ENCODE results near the gene GGA2. TPM values are rescaled to one million over a fixed set of nuclear protein-coding genes. Genes with fewer than 3 reads are reported as not detected.

The GGA2 gene
- total and polyA plus RNA-seq, 2 donors, result 42.4 to 59.0 TPM

DNA sequence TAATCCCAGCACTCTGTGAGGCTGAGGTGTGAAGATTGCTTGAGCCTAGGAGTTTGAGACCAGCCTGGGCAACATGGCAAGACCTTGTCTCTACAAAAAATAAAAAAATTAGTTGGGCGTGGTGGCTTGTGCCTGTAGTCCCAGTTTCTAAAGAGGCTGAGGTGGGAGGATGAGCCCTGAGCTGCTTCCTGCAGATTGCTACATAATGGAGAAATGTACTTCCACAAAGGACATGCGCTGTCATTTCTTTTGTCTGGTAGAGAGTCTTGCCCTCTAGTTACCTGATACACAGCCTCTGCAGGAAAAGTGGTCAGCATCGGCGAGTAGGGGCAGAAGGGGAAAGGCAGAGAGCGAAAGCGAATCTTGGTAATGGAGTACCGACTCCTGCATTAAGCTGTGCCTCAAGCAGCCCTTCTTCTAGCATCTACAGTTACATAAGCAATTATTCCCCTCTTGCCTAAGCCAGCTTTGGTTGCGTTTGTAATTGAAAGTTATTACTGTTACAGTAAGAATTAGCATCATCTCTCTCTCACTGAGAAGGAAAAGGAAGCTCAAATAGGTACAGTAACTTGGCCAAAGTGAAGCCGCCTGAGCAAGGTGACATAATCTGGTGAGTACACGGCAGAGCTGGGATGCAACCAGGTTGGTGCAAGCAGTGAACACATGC, 18.5 kb upstream of the GGA2 start:
- peaks cover 21 to 26% of the 10 kb centered on the region in 2 donors for H3K36me3 ChIP-seq (ENCODE audit: control insufficient read depth in 2 of 2, insufficient read depth in 2 of 2, low read length in 1 of 2)
- peaks cover 0 to 9% of the 10 kb centered on the region in 2 donors for H3K4me1 ChIP-seq (ENCODE audit: control insufficient read depth in 2 of 2, insufficient read depth in 2 of 2, low read length in 2 of 2)
- WGBS, result 96% methylated on average over 10 of the region's 10 CpGs
- H3K27me3 ChIP-seq (ENCODE audit: control insufficient read depth in 2 of 2, insufficient read depth in 1 of 2, low read length in 1 of 2), result no peaks in the 10 kb centered on the region
- no peak for DNase-seq (ENCODE audit: low read depth in 6 of 9, low spot score in 9 of 9)
- H3K27ac ChIP-seq (ENCODE audit: low read depth in 1 of 2, low read length in 1 of 2), result peak overlapping the region in 1 of 2 donors; percentile 66
- H3K9me3 ChIP-seq (ENCODE audit: control insufficient read depth in 2 of 2, insufficient read depth in 1 of 2, low read length in 1 of 2), result no peaks in the 10 kb centered on the region
- no peak overlapping the region for H3K4me3 ChIP-seq (ENCODE audit: low read length in 2 of 2)

DNA sequence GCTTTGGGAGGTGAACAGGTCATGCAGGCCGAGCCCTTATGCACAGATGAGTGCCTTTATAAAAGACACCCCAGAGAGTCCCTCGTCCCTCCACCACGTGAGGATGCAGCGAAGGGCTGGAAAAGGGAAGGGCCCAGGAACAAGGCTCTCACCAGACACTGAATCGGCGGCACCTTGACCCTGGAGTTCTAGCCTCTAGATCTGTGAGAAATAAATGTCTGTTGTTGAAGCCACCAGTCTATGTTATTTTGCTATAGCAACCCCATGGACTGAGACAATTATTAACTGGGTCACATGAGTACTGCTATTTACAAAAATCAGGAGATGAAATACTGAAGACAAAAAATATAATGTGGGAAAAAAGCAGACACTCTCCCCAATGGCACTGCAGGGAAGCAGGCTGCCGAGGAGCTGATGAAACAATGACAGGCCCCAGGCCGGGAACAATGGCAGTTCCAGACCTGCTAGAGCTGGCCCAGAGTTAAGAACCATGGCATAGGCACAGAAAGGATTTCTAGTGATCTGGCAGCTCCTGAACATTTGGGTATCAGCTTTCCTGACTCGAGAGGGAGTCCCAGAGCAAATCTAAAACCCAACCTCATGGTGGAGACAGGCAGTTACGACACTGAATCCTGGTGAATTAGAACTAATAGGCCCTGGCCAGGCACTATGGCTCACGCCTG, 17.8 kb upstream of the GGA2 start:
- DNase-seq (ENCODE audit: low read depth in 6 of 9, low spot score in 9 of 9), result no peak
- Histone ChIP-seq H3K4me3 (ENCODE audit: low read length in 2 of 2) (no peak overlapping the region), H3K4me1 (ENCODE audit: control insufficient read depth in 2 of 2, insufficient read depth in 2 of 2, low read length in 2 of 2) (peaks cover 0 to 9% of the 10 kb centered on the region in 2 donors), H3K9me3 (ENCODE audit: control insufficient read depth in 2 of 2, insufficient read depth in 1 of 2, low read length in 1 of 2) (no peaks in the 10 kb centered on the region), H3K27me3 (ENCODE audit: control insufficient read depth in 2 of 2, insufficient read depth in 1 of 2, low read length in 1 of 2) (no peaks in the 10 kb centered on the region), H3K36me3 (ENCODE audit: control insufficient read depth in 2 of 2, insufficient read depth in 2 of 2, low read length in 1 of 2) (peaks cover 16 to 27% of the 10 kb centered on the region in 2 donors), H3K27ac (ENCODE audit: low read depth in 1 of 2, low read length in 1 of 2) (peak overlapping the region in 1 of 2 donors; percentile 55)
- WGBS, result 95% methylated on average over 11 of the region's 11 CpGs

DNA sequence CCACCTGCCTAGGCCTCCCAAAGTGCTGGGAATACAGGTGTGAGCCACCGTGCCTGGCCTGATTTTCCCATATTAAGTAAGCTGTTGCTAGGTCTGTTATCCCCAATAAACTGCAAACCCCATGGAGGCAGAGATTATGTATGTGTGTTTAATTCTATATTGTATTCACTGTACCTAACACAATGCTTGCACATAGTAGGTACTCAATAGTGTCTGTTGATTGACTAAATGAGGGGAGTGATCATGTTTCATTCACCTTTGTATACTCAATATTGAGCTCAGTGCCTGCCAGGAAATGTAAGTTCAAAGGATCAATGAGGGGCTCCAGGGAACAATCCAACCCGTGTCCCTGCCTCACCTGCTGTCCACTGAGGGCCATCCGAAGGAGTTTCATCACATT, 14.6 kb upstream of the GGA2 start:
- Histone ChIP-seq H3K36me3 (ENCODE audit: control insufficient read depth in 2 of 2, insufficient read depth in 2 of 2, low read length in 1 of 2) (peaks cover 12 to 26% of the 10 kb centered on the region in 2 donors), H3K27me3 (ENCODE audit: control insufficient read depth in 2 of 2, insufficient read depth in 1 of 2, low read length in 1 of 2) (no peaks in the 10 kb centered on the region), H3K4me3 (ENCODE audit: low read length in 2 of 2) (no peak overlapping the region), H3K4me1 (ENCODE audit: control insufficient read depth in 2 of 2, insufficient read depth in 2 of 2, low read length in 2 of 2) (peaks cover 0 to 9% of the 10 kb centered on the region in 2 donors), H3K9me3 (ENCODE audit: control insufficient read depth in 2 of 2, insufficient read depth in 1 of 2, low read length in 1 of 2) (no peaks in the 10 kb centered on the region), H3K27ac (ENCODE audit: low read depth in 1 of 2, low read length in 1 of 2) (peak overlapping the region in 1 of 2 donors; percentile 37)
- 99% methylated on average over 3 of the region's 3 CpGs for WGBS
- DNase-seq (ENCODE audit: low read depth in 6 of 9, low spot score in 9 of 9), result no peak

DNA sequence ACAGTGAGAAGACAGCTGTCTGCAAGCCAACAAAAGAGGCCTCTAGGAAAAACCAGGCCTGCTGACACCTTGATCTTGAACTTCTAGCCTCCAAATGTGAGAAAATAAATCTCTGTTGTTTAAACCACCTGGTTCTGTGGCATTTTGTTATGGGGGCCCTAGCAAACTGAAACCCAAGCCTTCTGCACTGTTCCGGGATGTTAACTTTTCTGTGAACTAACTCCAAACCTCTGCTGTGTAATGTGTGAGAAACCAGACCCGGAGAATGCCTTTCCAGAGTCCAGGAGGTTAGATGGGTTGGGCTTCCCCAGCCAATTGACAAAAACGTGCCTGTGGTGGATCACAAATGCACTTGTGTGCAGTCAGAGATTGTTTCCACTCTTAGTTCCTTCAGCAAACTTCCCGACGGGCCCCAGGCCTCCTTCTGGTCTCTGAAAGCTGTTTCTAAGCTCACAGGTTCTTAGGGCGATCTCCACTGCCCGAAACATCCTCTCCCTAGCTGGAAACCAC, 13.6 kb upstream of the GGA2 start:
- peaks cover 8 to 22% of the 10 kb centered on the region in 2 donors for H3K36me3 ChIP-seq (ENCODE audit: control insufficient read depth in 2 of 2, insufficient read depth in 2 of 2, low read length in 1 of 2)
- 93% methylated on average over 7 of the region's 7 CpGs for WGBS
- H3K9me3 ChIP-seq (ENCODE audit: control insufficient read depth in 2 of 2, insufficient read depth in 1 of 2, low read length in 1 of 2), result no peaks in the 10 kb centered on the region
- no peaks in the 10 kb centered on the region for H3K27me3 ChIP-seq (ENCODE audit: control insufficient read depth in 2 of 2, insufficient read depth in 1 of 2, low read length in 1 of 2)
- peaks cover 0 to 5% of the 10 kb centered on the region in 2 donors for H3K4me1 ChIP-seq (ENCODE audit: control insufficient read depth in 2 of 2, insufficient read depth in 2 of 2, low read length in 2 of 2)
- no peak for DNase-seq (ENCODE audit: low read depth in 6 of 9, low spot score in 9 of 9)
- peak overlapping the region; percentile 25 to 63 for H3K27ac ChIP-seq (ENCODE audit: low read depth in 1 of 2, low read length in 1 of 2)
- no peak overlapping the region for H3K4me3 ChIP-seq (ENCODE audit: low read length in 2 of 2)

DNA sequence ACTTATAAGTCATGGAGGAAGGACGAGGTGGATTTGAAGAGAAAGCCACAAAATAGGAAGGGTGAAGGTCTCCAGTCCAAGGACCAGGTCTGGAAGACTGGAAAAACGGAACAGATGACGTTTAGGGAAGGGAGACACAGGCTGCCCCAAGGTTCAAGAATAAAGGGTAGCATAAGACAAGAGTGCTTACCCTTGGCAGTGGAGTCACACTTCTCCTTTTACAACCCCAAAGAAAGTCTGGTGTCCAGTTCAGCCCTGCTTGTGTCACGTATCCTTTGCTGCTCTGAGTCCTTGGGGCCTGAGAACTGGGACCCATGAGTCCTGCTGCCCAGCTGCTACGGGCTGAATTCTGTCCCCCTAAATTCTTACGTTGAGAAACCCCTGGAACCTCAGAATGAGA, 13.0 kb upstream of the GGA2 start:
- Histone ChIP-seq H3K4me1 (ENCODE audit: control insufficient read depth in 2 of 2, insufficient read depth in 2 of 2, low read length in 2 of 2) (peaks cover 0 to 5% of the 10 kb centered on the region in 2 donors), H3K36me3 (ENCODE audit: control insufficient read depth in 2 of 2, insufficient read depth in 2 of 2, low read length in 1 of 2) (peaks cover 8 to 22% of the 10 kb centered on the region in 2 donors), H3K9me3 (ENCODE audit: control insufficient read depth in 2 of 2, insufficient read depth in 1 of 2, low read length in 1 of 2) (no peaks in the 10 kb centered on the region), H3K27me3 (ENCODE audit: control insufficient read depth in 2 of 2, insufficient read depth in 1 of 2, low read length in 1 of 2) (no peaks in the 10 kb centered on the region), H3K27ac (ENCODE audit: low read depth in 1 of 2, low read length in 1 of 2) (peak overlapping the region; percentile 52 to 63), H3K4me3 (ENCODE audit: low read length in 2 of 2) (no peak overlapping the region)
- 96% methylated on average over 6 of the region's 6 CpGs for WGBS
- no peak for DNase-seq (ENCODE audit: low read depth in 6 of 9, low spot score in 9 of 9)

DNA sequence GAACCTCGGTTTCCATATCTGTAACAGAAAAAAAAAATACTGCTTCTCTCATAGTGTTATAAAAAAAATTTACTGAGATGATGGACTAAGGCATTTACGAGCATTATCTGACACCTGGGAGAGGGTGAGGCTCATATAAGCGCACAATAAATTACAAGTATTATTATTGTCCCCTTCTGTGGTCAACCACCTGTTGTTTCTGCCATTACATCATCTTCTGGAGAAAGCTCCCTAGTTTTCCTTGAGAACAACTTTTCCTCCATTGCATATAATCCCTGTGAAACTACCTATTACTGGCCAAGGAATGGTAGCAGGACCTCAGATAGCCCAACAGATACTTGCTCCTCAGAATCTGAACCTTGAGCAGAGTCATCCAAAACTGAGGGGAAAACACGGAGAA, 11.7 kb upstream of the GGA2 start:
- H3K27ac ChIP-seq (ENCODE audit: low read depth in 1 of 2, low read length in 1 of 2), result no peak overlapping the region
- peaks cover 8 to 19% of the 10 kb centered on the region in 2 donors for H3K36me3 ChIP-seq (ENCODE audit: control insufficient read depth in 2 of 2, insufficient read depth in 2 of 2, low read length in 1 of 2)
- H3K27me3 ChIP-seq (ENCODE audit: control insufficient read depth in 2 of 2, insufficient read depth in 1 of 2, low read length in 1 of 2), result no peaks in the 10 kb centered on the region
- 98% methylated on average over 4 of the region's 4 CpGs for WGBS
- H3K4me3 ChIP-seq (ENCODE audit: low read length in 2 of 2), result no peak overlapping the region
- DNase-seq (ENCODE audit: low read depth in 6 of 9, low spot score in 9 of 9), result no peak
- H3K9me3 ChIP-seq (ENCODE audit: control insufficient read depth in 2 of 2, insufficient read depth in 1 of 2, low read length in 1 of 2), result no peaks in the 10 kb centered on the region
- peaks cover 0 to 3% of the 10 kb centered on the region in 2 donors for H3K4me1 ChIP-seq (ENCODE audit: control insufficient read depth in 2 of 2, insufficient read depth in 2 of 2, low read length in 2 of 2)

DNA sequence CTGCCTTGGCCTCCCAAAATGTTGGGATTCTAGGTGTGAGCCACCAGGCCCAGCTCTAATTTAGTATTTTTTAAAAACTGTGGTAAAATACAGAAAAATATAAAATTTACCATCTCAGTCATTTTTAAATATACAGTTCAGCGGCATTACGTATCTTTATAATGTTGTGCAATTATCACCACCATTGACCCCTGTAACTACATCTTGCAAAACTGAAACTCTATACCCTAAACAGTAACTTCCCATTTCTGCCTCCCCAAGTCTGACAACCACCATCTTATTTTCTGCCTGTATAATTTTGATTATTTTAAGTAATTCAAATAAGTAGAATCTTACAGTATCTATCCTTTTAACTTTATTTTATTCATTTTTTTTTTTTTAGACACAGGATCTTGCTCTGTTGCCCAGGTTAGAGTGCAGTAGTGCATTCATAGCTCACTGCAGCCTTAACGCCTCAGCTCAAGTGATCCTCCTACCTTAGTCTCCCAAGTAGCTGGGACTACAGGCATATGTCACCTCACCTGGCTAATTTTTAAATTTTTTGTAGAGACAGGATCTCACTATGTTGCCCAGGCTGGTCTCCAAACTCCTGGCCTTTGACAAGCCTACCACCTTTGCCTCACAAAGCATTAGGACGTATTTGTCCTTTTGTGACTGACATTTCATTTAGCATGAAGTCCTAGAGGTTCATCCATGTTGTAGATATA, 10.9 kb upstream of the GGA2 start:
- H3K27me3 ChIP-seq (ENCODE audit: control insufficient read depth in 2 of 2, insufficient read depth in 1 of 2, low read length in 1 of 2), result no peaks in the 10 kb centered on the region
- 72% methylated on average over 4 of the region's 4 CpGs for WGBS
- peaks cover 8 to 19% of the 10 kb centered on the region in 2 donors for H3K36me3 ChIP-seq (ENCODE audit: control insufficient read depth in 2 of 2, insufficient read depth in 2 of 2, low read length in 1 of 2)
- H3K4me3 ChIP-seq (ENCODE audit: low read length in 2 of 2), result no peak overlapping the region
- DNase-seq (ENCODE audit: low read depth in 6 of 9, low spot score in 9 of 9), result no peak
- H3K27ac ChIP-seq (ENCODE audit: low read depth in 1 of 2, low read length in 1 of 2), result no peak overlapping the region
- H3K4me1 ChIP-seq (ENCODE audit: control insufficient read depth in 2 of 2, insufficient read depth in 2 of 2, low read length in 2 of 2), result peaks cover 0 to 2% of the 10 kb centered on the region in 2 donors
- no peaks in the 10 kb centered on the region for H3K9me3 ChIP-seq (ENCODE audit: control insufficient read depth in 2 of 2, insufficient read depth in 1 of 2, low read length in 1 of 2)

DNA sequence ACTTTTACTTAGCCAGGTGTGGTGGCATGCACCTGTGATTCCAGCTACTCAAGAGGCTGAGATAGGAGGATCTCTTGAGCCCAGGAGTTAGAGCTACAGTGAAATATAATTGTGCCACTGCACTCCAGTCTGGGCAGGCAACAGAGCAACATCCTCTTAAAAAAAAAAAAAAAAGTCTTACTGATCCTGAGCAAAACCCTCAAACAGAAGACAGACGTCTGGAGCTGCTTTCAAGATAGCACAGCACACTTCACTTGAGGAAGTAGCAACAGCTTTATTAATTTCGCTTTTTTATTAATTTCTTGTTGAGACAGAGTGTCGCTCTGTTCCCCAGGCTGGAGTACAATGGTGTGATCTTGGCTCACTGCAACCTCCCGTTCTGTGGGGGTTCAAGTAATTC, 10.2 kb upstream of the GGA2 start:
- Histone ChIP-seq H3K4me3 (ENCODE audit: low read length in 2 of 2) (no peak overlapping the region), H3K27ac (ENCODE audit: low read depth in 1 of 2, low read length in 1 of 2) (no peak overlapping the region), H3K27me3 (ENCODE audit: control insufficient read depth in 2 of 2, insufficient read depth in 1 of 2, low read length in 1 of 2) (no peaks in the 10 kb centered on the region), H3K4me1 (ENCODE audit: control insufficient read depth in 2 of 2, insufficient read depth in 2 of 2, low read length in 2 of 2) (peaks cover 0 to 2% of the 10 kb centered on the region in 2 donors), H3K36me3 (ENCODE audit: control insufficient read depth in 2 of 2, insufficient read depth in 2 of 2, low read length in 1 of 2) (peaks cover 8 to 19% of the 10 kb centered on the region in 2 donors), H3K9me3 (ENCODE audit: control insufficient read depth in 2 of 2, insufficient read depth in 1 of 2, low read length in 1 of 2) (no peaks in the 10 kb centered on the region)
- 94% methylated on average over 4 of the region's 4 CpGs for WGBS
- DNase-seq (ENCODE audit: low read depth in 6 of 9, low spot score in 9 of 9), result no peak

DNA sequence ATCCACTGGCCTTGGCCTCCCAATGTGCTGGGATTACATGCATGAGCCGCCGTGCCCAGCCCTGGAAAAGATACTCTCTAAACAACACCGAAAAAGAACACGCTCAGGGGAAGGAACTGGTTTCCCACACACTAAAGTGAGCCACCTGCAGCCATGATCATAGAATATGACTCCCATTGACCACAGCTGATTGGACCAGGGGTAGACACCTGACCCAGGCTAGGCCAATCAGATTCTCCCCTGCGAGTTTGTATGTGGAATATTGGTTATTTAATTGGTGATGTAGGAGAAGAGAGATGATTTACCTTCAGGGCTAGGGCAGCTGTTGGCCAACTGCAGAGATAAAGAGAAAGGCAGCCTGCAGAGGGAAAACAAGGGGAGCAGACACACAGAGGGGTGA, 9.0 kb upstream of the GGA2 start:
- H3K27ac ChIP-seq (ENCODE audit: low read depth in 1 of 2, low read length in 1 of 2), result no peak overlapping the region
- DNase-seq (ENCODE audit: low read depth in 6 of 9, low spot score in 9 of 9), result no peak
- H3K4me1 ChIP-seq (ENCODE audit: control insufficient read depth in 2 of 2, insufficient read depth in 2 of 2, low read length in 2 of 2), result peaks cover 0 to 5% of the 10 kb centered on the region in 2 donors
- no peak overlapping the region for H3K4me3 ChIP-seq (ENCODE audit: low read length in 2 of 2)
- no peaks in the 10 kb centered on the region for H3K27me3 ChIP-seq (ENCODE audit: control insufficient read depth in 2 of 2, insufficient read depth in 1 of 2, low read length in 1 of 2)
- 98% methylated on average over 5 of the region's 5 CpGs for WGBS
- no peaks in the 10 kb centered on the region for H3K9me3 ChIP-seq (ENCODE audit: control insufficient read depth in 2 of 2, insufficient read depth in 1 of 2, low read length in 1 of 2)
- peaks cover 8 to 10% of the 10 kb centered on the region in 2 donors for H3K36me3 ChIP-seq (ENCODE audit: control insufficient read depth in 2 of 2, insufficient read depth in 2 of 2, low read length in 1 of 2)
